Occipital lobe (tissue), 2 donors: Measurements from ENCODE around the gene HGD. TPM values are rescaled to one million over a fixed set of nuclear protein-coding genes. Genes with fewer than 3 reads are reported as not detected.
"Not testable (repeated sequence)": the region's sequence is repeated elsewhere in the genome, so short reads cannot be mapped to it uniquely, and the experiment has no call there.

Experiments
- DNase-seq: peaks from one replicate; lab custom pipeline; 2025; lab: John Stamatoyannopoulos, UW
- total RNA-seq: library from RNA; depleted of rRNA; stranded (reverse); fragments of >200 nt; gene quantifications from one replicate; pipeline ENCODE4 v1.2.3, GENCODE V29; 2014

Gene HGD
- total RNA-seq, 1 donor from 2014 or later, result 1.1 TPM

DNA sequence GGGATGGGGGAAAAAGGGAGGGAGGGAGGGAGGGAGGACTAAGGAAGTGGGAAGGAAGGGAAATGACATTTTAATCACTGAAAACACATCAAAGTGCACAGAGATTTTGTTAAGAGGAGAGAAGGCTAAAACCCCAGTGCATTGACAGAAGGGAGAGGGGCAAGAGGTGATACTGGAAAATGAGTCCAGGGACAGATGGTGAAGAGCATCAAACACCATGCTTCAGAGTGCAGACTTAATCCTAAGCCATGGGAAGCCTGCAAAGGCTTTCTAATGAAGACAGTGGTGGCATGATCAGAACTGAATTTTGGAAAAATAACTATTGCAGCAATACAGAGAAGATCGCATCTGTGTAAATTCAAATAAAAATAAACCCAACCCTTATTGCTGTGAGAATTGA is 41.8 kb downstream of the HGD start:
- no peak for DNase-seq

DNA sequence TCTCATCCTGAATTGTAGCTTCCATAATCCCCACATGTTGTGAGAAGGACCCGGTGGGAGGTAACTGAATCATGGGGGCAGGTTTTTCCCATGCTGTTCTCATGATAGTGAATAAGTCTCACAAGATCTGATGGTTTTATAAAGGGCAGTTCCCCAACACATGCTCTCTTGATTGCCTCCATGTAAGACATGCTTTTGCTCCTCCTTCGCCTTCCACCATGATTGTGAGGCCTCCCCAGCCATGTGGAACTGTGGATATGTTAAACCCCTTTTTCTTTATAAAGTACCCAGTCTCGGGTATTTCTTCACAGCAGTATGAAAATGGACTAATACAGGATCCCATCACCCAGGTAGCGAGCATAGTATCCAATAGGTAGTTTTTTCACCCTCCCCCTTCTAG is 43.2 kb downstream of the HGD start:
- not testable (repeated sequence) for DNase-seq

- no peak for DNase-seq
Measured at GRCh38 chr3:120637851-120638559, 44.0 kb downstream of the HGD start.

DNA sequence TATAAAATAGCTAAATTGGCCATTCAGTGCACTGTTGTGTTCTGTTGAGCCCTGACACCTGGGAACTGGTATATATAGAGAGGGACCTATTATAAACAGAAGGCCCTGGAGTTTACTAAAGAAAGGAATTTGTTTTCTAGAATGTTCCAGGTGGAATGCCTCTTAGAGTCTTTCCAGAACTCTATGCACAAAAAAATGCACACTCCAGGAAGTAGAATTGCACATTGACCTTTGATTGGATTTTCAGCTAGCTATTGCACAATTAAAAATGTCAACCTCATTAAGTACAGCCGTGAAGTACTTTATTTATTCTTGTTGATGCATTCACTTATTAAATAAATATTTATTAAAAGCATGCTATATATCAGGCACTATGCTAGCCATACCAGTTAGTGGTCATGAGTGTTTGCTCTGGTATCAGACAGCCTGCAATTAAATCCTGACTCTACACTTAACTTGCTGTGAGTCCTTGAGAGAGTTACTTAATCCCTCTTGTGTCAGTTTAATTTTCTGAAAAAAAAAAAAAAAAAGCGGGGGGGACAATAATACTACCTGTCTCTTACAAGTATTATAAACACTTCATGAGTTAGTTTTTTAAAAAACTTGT is 45.1 kb downstream of the HGD start:
- DNase-seq, result no peak

- DNase-seq, result no peak
Measured at GRCh38 chr3:120634539-120634938, 47.5 kb downstream of the HGD start.

DNA sequence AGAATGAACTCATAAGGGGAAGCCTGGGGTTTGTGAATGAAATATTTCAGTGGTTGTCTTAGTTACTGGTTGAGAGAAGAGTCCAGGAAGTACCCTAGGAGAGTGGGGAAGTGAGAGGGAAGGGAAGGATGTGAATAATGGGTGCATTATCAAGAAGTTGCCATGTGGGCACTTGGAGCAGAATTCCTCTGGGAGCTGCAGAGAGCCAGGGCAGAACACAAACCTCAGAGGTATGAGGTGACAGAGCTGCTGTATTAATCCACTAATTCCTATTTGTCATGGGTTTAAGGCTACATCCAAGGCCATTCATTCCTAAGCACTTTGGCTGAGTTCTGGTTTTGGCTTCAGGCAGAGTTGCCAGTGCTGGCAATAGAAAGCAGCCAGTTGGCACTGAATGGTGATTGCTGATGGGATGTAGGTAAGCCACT is 56.9 kb downstream of the HGD start:
- no peak for DNase-seq

DNA sequence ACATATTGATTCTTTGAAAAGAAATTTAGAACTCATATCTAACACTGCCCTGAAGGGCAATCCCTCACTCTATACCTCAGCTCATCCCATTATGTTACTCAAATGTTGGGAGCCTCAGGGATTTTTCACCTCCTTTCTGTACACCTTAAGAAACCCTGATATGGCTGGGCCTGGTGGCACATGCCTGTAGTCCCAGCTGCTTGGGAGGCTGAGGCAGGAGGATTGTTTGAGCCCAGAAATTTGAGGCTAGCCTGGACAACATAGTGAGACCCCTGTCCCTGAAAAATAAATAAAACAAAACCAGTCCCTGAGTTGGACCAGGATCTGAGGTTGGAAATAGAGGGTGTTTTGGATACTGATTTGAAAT is 58.3 kb downstream of the HGD start:
- DNase-seq, result no peak

DNA sequence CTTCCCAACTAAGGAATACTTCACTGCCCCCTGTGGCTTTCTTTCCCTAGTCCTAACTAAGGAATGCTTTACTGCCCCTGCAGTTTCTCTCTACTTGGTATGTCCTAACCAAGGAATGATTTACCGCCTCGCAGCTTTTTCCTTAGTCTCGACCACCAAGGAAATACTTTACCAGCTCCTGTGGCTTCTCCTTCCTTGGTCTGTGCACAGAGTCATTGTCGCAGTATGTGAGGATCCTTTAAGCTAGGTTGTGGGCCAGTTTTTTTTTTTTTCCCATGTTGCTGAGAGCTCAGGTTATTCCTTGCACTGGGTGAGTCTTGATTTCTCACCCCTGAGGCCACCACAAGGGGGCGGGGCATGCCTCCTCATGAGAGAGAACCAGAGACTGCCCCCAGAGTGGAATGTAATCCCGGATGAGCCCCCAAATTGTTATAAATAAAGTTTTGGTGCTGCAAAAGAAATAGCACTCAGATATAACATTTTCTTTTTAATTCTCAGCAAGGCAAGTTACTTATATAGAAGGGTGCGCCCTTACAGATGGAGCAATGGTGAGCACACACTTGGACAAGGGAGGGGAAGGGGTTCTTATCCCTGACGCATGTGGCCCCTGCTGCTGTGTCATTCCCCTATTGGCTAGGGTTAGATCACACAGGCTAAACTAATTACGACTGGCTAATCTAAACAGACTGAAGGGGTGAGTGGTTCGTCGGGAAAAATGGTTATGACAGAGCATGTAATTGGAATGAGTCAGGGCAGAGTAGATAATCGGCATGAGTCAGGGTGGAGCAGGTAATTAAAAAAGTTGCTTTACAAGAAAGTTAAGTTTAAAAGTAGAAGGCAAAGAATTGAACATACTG is 58.9 kb downstream of the HGD start:
- DNase-seq, result no peak

DNA sequence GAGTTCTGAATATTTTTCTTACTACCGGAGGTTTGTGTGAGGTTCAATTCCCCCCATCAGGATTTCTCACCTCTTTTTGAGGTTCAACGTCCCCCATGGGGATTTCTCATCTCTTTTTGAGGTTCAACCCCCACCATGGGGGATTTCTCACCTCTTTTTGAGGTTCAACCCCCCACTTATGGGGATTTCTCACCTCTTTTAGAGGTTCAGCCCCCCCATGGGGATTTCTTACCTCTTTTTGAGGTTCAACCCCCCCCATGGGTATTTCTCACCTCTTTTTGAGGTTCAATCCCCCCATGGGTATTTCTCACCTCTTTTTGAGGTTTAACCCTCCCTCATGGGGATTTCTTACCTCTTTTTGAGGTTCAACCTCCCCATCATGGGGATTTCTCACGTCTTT is 59.6 kb downstream of the HGD start:
- no peak for DNase-seq

GRCh38 chr3:120616745-120617144 is 65.3 kb downstream of the HGD start:
- DNase-seq, result not testable (repeated sequence)

DNA sequence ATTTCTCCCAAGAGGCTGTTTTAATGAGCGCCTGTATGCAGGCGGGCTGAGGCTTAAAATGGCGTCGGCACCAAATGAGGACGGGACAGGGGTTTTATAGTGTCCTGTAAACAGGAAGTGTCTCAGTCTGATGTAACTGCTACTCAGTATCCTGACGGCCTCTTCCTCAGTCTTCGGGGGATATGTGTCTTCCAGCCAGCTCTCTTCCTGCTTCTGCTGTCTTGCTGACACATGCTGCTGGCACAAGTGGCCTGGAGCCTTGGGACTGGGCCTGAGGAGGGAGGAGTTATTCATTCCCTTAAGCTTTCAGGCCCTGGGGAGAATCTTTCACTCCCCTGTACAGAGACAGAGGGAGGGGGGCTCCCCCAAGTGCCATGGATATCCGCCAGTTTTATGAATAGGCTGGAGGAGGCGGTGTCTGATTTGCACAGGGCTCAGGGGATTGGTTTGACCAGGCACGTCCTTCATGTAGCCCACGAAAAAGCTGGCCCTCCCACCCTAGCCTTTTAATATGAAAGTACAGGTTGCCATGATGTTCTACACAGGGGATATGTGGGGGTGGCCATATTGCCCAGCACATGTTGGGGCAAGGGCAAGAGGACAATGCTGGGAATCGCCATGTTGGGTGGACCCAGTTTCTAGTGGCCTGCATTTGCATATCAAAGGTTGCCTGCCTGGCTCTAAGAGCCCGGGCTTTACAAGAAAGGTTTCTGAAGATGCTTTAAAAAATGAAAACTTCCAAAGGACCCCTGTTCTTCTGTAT is 66.0 kb downstream of the HGD start:
- peak; percentile 12 for DNase-seq

DNA sequence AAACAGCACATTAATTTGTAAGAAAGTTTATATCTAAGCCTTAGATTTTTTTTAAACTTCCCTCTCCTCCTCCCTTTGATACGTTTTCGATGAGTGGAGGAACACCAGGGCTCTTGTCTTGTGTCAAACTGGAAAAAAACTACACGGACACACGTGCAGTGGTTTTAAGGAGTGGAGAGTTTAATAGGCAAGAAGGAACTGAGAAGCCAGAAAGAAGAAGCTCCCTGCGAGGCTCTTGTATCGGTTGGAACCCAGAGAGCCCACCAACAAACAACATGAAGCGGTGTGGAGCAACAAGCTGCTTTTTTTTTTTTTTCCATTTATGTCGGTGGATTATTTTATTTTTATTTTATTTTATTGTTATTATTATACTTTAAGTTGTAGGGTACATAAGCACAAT is 67.3 kb downstream of the HGD start:
- DNase-seq, result no peak

DNA sequence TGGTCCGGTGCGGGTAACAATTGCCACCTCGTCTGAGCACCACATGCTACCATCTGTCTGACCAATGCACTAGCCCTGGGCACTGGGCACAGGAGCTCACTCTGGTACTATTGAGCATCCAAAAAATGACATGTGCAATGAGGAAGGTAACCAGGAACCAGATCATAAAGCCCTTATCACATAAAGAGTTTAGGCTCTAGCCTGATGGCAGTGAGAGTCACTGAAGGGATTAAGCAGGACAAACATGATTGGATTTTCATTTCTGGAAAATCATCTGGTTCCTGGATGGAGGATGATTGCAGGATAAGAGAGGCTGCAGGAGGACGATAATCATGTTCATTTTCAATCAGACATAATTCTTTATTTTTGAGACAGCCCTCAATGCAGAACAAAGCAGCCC is 73.5 kb downstream of the HGD start:
- DNase-seq, result no peak

GRCh38 chr3:120604784-120605183 is 77.3 kb downstream of the HGD start:
- DNase-seq, result no peak

DNA sequence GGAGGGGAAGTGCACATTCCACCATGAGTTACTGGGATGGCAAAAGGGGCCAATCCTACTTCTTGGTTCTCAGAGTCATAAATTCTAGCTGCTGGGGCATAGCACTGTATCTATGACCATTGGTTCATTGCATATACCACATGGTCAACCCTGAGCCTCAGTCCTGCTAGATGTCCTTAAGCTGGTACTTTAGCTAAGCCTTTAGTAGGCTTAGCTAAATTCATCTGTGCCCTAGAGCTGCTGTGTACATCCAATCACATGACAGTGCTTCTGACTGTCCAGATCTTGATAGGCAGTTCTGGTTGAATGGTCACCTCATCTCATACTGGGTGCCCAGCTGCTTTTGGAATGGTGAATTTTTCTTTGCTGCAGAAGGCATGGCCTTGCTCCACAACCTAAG is 77.7 kb downstream of the HGD start:
- DNase-seq, result no peak

DNA sequence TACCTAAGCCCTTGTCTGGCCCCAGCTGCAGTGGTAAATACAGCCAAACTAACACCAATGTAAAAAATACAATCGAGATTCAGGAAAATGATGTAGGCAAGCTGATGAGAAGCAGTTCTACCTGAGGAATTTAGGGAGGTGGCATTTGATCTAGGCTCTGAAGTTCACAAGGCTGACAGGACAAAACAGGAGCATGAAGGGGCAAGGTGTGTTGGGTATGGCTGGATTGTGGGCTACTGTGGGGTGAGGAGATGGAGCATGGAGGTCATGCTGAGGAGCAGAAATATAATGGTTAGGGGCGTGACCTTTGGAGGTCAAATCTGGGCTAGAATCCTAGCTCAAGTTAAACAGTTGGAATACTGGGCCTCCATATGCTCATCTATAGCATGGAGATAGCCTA is 79.4 kb downstream of the HGD start:
- DNase-seq, result no peak

DNA sequence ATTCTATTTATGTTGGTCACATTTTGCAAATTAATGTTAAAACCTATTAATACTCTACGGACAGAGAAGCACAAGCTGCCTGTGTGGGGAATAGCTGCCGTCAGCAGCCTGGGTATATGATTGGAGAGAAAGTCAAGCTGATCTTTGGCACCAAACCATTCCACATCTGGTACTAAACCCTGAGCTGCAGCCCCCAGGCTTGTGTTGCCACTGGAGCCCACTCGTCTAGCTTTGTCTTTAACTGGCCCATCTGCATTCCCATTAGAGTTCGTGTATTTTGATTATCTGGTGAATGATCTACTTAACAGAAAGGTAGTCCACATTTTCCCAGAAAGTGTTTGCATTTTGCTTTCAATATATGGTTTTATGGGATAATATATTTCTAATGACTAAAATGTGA is 80.5 kb downstream of the HGD start:
- no peak for DNase-seq

- no peak for DNase-seq
Measured at GRCh38 chr3:120599211-120599610, 82.8 kb downstream of the HGD start.

DNA sequence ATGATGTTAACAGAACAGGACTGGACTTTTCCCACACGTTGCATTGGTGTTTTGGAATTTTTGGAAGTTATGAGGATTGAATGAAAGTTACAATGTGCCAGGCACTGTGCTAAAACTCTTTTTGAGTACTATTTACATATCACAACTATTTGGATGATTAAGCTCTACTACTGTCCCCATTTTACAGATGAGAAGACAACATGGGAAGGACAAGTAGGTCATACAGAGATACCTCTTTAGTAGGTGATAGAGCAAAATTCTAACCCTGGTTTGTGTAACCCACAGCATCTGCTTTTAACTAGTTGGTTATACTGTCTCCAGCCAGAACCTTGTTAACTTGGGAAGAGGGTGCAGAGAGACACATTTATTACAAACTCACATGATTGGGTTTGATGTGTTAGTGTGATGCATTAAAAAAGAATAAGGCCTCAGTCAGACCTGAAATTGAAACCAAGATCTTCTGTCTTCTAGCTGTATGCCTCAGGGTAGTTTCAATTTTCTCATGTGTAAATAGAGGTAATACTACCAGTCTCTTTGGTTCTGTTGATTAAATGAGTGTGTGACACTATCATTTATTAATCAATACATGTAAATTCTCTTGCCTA is 84.5 kb downstream of the HGD start:
- no peak for DNase-seq

DNA sequence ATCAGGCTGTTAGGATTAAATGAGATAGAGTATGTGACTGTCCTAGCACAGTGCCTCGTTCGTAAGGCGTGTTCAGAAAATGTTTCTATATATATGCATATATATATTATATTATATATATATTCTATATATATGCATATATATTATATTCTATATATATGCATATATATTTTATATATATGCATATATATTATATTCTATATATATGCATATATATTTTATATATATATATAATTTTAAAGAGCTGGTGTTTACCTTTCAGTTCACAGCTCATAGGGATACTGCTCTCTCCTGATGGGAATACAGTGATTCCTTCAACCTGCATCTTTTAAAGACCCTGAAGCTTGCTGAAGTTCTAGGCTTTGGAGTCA is 85.2 kb downstream of the HGD start:
- no peak for DNase-seq

GRCh38 chr3:120596116-120596852 is 85.8 kb downstream of the HGD start, which contains the start of gene NDUFB4:
Gene NDUFB4, plus strand, starts transcription at chr3:120596336. Its CDS starts 24 bp downstream, at chr3:120596360.
- peak; percentile 91 for DNase-seq
